ENCODE data around the gene MAP4K1.

Gene MAP4K1

DNA sequence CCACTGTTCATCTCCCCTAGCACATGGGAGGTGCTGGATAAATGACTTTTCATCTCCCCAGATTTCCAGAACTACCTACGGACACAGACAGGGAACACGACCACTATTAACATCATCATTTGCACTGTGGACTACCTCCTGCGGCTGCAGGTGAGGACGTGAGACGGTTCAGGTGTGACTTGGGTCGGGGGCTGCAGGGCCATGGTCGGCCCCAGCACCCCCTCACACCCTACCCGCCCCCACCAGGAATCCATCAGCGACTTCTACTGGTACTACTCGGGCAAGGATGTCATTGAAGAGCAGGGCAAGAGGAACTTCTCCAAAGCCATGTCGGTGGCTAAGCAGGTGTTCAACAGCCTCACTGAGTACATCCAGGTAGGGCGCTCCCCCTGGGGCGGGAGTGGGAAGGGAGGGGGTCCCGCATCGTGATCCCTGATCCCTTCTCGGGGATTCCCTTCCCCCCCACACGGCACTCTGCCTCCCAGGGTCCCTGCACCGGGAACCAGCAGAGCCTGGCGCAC is 74.4 kb downstream of the MAP4K1 start:
- no peak for DNase-seq (ENCODE audit: low read depth)

GRCh38 chr19:38542040-38542439 is 75.7 kb downstream of the MAP4K1 start:
- DNase-seq (ENCODE audit: low read depth): no peak

- no peak for DNase-seq (ENCODE audit: low read depth)
Observed at GRCh38 chr19:38539751-38540150, 78.0 kb downstream of the MAP4K1 start.

GRCh38 chr19:38538793-38539528 is 78.8 kb downstream of the MAP4K1 start:
- DNase-seq (ENCODE audit: low read depth): peak; percentile 38

- DNase-seq (ENCODE audit: low read depth): no peak
Observed at GRCh38 chr19:38538386-38538785, 79.4 kb downstream of the MAP4K1 start.

All from stimulated activated CD4-positive, alpha-beta T cell treated with anti-CD3 and anti-CD28 coated beads, Interleukin-2, amount 100 ng/mL, for 4 hours (primary cell).